GM21528 (cell line): ENCODE measurements around the gene OR8D2.

Experiments used
- ATAC-seq: cut with Tn5 transposase; IDR thresholded peaks from one replicate; pipeline ENCODE4 v1.9.1; 2021; ENCODE audit warnings: mild to moderate bottlenecking, moderate library complexity; ENCODE audit not compliant: unreplicated experiment, low FRiP score

OR8D2 gene, protein sequence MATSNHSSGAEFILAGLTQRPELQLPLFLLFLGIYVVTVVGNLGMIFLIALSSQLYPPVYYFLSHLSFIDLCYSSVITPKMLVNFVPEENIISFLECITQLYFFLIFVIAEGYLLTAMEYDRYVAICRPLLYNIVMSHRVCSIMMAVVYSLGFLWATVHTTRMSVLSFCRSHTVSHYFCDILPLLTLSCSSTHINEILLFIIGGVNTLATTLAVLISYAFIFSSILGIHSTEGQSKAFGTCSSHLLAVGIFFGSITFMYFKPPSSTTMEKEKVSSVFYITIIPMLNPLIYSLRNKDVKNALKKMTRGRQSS

GRCh38 chr11:124320097-124320496, at the start of gene OR8D2:
Gene OR8D2 (minus strand): TSS chr11:124320197. CDS start chr11:124320197, 0 bp downstream.
- no peak for ATAC-seq

DNA sequence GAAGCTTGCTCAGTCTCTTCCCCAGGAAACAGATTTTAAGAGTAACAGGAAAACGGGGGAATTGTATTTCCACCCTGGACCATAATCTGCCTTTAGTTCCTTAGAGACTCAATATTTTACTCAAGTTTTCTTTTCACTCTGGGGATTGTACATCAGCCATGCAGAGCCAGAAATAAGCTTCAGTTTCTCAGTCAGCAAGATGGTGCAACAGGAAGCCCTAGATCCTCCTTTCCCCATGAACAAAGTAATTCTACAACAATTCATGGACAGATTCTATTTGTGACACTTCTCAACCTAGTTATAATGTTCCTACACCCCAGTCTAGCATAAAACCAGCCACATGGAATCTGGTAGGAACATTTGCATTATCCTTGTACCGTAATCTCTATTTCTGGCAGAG, 39.6 kb upstream of the OR8D2 start:
- ATAC-seq = no peak

GRCh38 chr11:124346311-124346955, 26.4 kb upstream of the OR8D2 start:
- no peak for ATAC-seq

DNA sequence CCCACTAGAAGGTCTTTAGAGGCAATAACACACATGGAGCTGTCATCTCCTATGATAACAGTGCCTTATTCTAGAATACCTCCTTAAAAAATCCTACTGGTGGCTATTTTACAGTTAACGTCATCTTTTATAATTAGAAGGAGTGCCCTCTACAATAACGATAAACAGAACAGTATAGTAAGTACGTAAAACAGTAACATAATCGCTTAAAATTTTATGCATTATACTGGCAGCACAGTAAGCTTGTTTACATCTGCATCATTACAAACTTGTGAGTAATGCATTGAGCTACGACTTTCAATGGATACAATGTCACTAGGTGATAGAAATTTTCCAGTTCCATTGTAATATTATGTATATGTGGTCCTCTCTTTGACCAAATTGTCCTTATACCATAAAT, 24.3 kb upstream of the OR8D2 start:
- no peak for ATAC-seq

- ATAC-seq = no peak
These were observed 20.1 kb upstream of the OR8D2 start for GRCh38 chr11:124340142-124340447.

- no peak for ATAC-seq
These were observed 19.6 kb upstream of the OR8D2 start for GRCh38 chr11:124339396-124340141.

DNA sequence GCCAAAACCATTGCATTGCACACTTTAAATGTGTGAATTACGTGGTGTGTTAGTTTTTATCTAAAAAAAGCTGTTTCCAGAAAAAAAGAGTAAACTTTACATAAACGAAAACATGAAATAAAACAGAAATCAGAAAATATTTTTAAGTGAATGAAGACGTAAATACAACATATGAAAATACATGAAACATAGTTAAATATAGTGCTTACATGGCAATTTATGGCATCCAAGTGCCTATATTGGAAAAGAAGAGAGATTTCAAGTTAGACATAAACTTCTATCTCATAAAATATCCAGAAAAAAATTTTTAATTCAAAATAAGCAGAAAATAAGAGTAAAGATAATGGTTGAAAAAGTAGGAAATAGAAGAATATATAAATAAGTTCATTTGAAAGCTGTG, 11.9 kb upstream of the OR8D2 start:
- ATAC-seq = no peak

DNA sequence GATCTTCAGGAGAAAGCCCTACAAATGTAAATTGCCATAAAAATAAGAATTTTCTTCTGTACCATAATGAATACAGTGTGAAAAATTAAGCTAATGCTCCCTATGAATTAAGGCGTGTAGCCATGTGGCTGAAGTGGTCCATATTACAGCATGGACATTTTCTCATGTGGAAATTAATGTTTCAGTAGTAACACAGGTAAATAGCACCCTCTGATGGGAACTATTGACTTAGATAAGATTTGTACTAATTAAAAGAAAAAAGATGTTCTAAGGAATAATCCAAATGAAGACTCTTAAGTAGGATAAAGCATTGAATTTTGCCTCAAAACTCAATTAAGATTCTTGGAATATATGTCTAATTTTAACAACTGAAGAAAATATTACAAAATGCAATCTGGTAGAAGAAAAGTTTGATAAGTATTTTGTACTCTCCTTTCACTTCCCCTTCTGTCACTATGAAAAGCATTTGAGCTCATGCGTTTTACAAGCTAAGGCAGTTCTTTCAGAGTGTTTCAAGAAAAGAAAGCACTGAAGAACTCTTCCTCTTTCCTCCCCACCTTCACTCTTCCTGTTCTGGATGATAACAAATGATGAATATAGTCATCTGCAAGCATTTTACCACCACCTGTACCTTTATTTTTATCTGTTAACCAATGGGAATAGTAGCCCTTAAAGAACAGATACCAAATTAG, 9.9 kb upstream of the OR8D2 start:
- peak; percentile 98 for ATAC-seq

DNA sequence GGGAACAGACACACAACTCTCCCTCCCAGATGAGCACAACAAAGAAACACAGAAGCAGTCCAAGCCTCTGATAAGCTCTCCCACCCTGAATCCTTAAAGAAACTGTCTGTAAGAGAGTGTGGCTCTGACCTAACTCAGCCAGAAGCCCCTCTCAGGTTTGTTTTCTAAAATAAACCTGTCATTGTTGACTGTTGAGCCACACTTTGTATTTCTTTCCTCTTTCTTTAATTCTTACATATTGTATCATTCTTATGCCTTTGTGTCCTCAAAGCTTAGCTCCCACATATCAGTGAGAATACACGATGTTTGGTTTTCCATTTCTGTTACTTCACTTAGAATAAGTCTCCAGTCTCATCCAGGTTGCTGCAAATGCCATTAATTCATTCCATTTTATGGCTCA, 7.8 kb upstream of the OR8D2 start:
- ATAC-seq = no peak

- ATAC-seq = no peak
These were observed 2.4 kb upstream of the OR8D2 start for GRCh38 chr11:124322356-124322755.

DNA sequence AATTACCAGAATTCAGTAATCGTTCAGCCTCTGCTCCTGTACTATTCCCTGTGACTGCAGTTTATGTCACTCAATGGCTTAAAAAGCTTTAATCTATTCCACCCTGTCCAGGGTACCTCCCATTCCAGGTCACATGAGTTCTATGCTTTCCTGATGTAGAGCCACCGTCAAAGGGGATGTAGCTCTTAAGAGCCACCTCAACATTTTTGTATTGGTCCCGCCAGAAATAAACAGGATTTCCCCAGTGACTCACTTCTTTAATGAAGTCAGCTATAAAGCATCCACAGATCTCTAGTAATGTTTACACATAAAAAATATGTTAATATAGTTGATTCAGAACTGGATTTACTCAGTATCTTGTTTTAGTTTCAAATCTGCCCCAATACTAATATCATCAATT, 4.9 kb downstream of the OR8D2 start:
- ATAC-seq = no peak

GRCh38 chr11:124313849-124314248, 6.1 kb downstream of the OR8D2 start, which contains the start of gene OR8D1:
Gene OR8D1 (minus strand): TSS chr11:124313949. CDS start chr11:124310766, 3,183 bp downstream.
- ATAC-seq = no peak

- ATAC-seq = no peak
These were observed 6.9 kb downstream of the OR8D2 start for GRCh38 chr11:124313131-124313530.

- no peak for ATAC-seq
These were observed 8.3 kb downstream of the OR8D2 start for GRCh38 chr11:124311670-124312069.

- ATAC-seq = no peak
These were observed 8.7 kb downstream of the OR8D2 start for GRCh38 chr11:124311269-124311668.

DNA sequence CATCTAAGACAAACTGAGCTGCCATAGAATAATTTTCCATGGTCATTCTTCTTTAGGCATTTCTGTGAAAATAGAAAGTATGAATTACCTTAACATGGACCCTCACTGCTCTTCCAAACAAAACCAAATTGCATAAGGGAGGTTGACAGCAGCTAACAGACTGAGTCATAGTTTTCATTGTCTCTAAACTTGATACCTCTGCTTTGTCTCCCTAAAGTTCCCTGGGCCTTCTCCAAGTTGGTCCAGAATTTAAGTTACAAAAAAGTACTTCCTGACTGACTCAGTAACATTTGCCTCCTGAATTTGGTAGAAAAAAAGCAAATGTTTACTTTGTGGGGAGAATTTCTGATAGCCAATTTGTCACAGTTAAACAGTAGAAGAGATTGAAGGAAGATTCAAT, 9.3 kb downstream of the OR8D2 start:
- no peak for ATAC-seq

- no peak for ATAC-seq
These were observed 12.9 kb downstream of the OR8D2 start for GRCh38 chr11:124307093-124307492.

DNA sequence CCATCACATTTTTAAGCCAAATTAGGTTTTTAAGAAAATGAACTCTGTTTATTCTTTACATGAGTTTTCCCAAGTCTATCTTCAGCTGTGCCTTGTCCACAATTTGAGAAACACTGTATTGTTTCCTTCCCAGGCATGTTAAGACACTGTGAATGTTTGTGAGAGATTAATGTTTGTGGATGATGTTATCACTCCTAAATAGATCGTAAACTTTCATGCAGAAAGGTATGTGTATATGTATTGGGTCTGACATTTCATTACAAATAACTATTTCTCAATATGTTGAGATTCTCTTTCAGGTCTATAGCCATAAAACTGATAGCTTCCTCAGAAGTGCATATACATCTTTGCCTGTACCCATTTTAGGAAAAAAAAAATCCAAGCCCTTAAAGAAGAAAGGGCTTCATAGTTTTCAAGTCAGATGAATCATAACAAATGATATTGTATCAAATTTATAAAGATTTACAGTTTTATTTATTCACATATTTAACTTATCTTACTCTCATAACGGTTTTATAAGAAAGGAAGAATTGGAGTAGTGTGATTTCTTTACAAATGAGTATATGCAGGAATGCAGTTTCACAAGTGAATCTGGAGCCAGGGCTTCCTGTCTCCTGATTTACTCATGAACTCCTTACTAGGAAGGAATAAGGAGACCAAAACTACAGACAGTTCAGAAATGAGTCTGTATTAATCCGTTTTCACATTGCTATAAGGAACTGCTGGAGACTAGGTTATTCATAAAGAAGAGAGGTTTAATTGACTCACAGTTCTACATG, 17.5 kb downstream of the OR8D2 start:
- ATAC-seq = no peak

- ATAC-seq = no peak
These were observed 18.4 kb downstream of the OR8D2 start for GRCh38 chr11:124301548-124301947.

DNA sequence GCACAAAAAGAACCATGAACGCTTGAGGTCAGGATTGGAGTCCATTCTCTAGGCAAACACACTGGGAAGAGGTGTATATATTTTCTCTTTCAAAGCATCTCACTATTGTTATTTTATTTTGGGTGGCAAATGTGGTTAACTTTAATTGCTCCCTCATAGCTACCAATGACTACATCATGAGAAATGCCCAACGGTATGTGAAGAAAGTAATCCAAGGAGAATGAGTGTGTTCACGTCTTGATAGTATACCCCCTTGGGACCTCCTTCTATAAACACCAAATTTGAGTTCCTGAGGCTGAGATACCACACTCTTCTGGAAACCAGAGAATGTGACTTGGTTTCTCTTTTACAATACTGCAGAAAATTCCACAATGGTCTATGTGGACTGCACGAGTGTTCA, 22.1 kb downstream of the OR8D2 start:
- ATAC-seq = no peak
